Endothelial cell of umbilical vein (primary cell): ENCODE results near the gene ACTL7A.

Experiments used
- EZH2 ChIP-seq: IDR thresholded peaks from 2 replicates; pipeline ENCODE4 v1.6.1; 2012; ENCODE audit warnings: borderline replicate concordance, low read depth, mild to moderate bottlenecking, moderate library complexity, low read length, inconsistent platforms; ENCODE audit not compliant: severe bottlenecking
- MYC ChIP-seq: IDR thresholded peaks from one replicate; pipeline ENCODE4 v1.6.1; 2011; ENCODE audit warnings: mild to moderate bottlenecking, low read depth, low read length

GRCh38 chr9:108831496-108832178 is 30.4 kb upstream of the ACTL7A start:
- TF ChIP-seq EZH2 (no peak), MYC (no peak)
